Smooth muscle cell of the brain vasculature (primary cell): ENCODE data around the gene DAO.

Experiments
- DNase-seq: peaks from one replicate; pipeline ENCODE4 v3.0.0-alpha.2; 2012; ENCODE audit warnings: low read depth, low spot score

Gene DAO

DNA sequence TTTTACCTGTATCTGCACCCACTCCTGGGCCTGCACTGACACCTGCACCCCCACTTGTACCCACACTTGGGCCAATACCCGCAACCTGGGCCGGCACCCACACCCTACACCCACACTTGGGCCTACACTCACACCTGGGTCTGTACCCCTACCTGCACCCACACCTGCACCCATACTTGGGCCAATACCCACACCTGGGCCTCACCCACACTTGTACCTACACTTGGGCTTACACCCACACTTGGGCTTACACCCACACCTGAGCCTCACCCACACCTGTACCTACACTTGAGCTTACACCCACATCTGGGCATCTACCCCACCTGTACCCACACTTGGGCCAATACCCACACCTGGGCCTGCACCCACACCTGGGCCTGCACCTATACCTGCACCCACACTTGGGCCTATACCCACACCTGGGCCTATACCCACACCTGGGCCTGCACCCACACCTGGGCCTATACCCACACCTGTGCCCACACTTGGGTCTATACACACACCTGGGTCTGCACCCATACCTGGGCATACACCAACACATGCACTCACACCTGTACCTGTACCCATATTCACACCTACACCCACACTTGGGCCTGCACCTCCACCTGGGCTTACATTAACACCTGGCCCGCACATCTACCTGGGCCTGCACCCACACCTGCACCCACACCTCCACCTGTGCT, 39.2 kb downstream of the DAO start:
- no peak for DNase-seq

GRCh38 chr12:108921946-108922345, 42.1 kb downstream of the DAO start:
- DNase-seq, result no peak

DNA sequence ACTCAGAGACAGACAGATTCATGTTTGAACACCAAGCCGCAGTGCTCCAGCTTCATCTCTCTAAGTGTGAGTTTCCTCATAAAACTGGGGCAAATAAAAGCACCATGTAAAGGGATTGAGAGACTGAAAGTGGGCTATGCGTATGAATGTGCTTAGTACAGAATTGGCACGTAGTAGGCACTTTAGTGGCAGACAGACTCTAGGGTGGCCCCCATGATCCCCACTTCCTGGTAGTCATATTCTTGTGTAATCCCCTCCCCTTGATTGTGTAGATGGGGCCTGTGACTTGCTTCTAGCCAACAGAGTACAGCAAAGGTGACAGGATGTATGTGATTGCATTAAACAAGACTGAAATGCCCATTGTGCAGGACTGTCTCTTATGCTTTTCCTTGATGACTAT, 43.0 kb downstream of the DAO start:
- no peak for DNase-seq

- no peak for DNase-seq
Observed at GRCh38 chr12:108928695-108929094, 48.8 kb downstream of the DAO start.

- no peak for DNase-seq
Observed at GRCh38 chr12:108930155-108930554, 50.3 kb downstream of the DAO start.

GRCh38 chr12:108930756-108931155, 50.9 kb downstream of the DAO start:
- DNase-seq, result no peak

GRCh38 chr12:108933949-108934348, 54.1 kb downstream of the DAO start:
- no peak for DNase-seq

- no peak for DNase-seq
Observed at GRCh38 chr12:108935159-108935763, 55.4 kb downstream of the DAO start.

DNA sequence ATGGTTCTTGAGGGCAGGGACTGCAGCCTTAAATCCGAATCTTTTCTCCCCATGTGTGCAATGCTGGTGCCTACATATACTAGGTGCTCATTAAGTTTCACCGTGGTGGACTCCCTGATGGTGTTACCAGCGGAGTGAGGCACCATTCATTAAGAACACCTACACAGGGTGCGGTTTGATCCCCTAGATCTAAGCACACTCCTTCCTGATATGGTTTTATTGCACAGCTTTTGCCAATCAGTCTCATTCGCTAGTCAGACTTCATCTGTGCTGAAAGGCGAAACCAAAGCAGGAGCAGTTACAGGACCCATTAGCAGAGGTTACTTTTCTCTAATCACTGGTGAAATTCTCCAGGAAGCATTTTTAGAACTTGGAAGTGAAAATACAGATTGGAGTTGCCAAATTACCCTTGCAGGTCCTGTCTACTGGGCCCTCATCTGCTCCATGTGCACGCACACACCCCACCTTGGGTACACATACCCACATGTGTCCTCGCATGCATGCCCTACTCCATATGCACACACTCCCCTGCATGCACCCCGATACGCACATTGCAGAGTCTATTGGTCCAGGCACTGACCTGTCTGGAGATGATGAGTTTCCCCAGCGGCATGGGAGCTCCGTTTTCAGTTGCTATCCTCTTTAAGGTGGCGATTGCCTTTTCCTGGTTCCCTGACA, 58.5 kb downstream of the DAO start:
- DNase-seq, result no peak

DNA sequence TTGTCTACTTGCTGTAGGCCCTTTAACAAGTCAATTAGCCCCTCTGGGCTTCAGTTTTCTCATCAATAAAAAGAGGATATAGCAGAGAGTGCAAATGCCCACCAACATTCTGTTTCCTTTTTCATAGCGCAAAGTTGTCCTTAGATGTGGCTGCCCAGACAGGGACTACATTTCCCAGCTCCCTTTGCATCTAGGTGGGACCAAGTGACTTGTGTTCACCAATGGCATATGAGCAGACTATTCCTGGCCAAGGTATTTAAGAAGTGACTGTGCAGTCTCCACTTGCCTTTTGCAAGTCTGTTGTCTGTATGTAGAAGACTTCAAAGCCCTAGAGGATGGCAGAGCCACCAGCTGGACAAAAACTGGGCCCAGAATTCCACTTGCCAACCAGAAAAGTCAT, 59.7 kb downstream of the DAO start:
- no peak for DNase-seq

DNA sequence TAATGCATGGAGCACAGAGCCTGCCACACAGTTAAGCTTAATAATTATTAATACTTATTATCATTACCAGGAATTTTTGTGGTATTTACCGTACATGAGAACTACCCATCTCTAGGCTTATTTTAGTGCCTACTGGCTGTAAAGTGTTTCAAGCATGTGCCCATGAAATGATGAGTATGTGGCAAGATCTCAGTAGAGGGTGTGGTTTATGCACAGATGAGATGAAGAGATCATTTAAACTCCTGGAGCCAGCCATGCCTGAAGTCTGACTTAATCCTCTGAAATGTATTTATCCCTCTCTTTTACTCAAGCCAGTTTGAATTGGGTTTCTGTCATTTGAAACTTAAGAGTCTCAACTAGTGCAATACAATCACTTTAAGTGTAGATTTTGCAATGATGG, 60.2 kb downstream of the DAO start:
- DNase-seq, result no peak

DNA sequence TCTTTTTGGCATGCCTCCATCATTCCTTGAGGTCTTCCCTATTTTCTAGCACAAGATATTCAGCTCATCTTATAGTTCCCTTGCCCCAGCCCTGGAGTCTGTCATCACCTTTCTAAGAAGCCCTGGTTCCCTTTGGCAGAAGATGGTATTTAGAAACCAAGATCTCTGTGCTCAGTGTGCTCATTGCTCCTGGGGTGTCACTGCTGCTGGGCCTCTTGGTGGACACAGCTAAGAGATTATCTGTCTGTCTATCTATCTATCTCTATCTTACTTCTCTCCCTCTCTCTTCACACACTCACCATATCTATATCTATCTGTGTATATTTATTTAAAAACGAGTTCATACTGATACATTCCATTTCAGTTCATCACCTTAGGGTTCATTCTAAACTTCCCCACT, 67.2 kb downstream of the DAO start:
- no peak for DNase-seq

DNA sequence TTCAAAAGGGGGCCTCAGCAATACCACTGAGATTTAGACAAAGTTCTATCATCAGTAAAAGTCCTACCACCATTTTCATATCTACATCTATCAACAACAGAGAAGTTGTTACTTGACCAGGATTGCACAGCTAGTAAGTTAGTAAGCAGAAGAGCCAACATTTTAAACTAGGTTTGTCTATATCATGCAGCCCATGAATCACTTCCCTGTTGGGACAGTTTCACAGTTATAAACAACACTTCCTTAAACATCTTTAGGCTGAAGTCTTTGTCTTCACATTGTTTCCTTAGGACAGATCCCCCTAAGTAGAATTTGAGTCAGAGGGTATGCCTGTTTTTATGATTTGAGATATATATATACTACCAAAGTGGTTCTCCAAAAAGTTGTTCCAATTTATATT, 68.5 kb downstream of the DAO start:
- DNase-seq, result no peak

DNA sequence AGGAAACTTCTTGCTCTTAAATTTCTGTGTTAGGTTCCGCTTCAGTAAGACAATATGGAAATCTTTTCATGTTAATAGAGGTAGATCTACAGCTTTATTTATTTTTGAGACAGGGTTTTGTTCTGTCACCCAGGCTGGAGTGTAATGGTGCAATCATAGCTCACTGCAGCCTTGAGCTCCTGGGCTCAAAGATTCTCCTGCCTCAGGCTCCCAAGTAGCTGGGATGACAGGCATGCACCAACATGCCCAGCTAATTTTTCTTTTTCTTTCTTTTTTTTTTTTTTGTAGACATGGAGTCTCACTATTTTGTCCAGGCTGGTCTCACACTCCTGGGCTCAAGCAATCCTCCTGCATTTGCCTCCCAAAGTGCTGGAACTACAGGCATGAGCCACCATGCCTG, 70.1 kb downstream of the DAO start:
- DNase-seq, result no peak
